GM12874 (cell line): ENCODE results near the gene BATF2.

Experiments
- TF ChIP-seq, protein P1 (sequence below): IDR thresholded peaks from 2 replicates; pipeline ENCODE4 v1.5.1; 2011; ENCODE audit warnings: low read depth, mild to moderate bottlenecking, control low read depth, low read length, moderate library complexity; ENCODE audit not compliant: insufficient read depth

The BATF2 gene

DNA sequence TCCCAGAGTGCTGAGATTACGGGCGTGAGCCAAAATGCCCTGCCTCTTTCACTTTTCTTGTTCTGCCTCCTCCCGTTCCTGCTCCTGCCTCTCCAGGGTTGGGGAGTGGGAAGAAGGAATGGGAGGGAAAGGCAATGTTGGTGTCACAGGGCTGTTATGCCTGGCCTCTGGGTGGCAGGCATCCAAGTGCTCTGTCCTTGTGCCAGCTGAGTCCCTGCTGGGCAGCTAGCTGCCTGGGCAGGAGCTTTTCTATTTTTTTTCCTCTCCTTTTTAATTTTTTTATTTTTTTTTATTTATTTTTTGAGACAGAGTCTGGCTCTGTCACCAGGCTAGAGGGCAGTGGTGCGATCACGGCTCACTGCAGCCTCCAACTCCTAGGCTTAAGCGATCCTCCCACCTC, 40.2 kb upstream of the BATF2 start:
- TF ChIP-seq, protein P1, sequence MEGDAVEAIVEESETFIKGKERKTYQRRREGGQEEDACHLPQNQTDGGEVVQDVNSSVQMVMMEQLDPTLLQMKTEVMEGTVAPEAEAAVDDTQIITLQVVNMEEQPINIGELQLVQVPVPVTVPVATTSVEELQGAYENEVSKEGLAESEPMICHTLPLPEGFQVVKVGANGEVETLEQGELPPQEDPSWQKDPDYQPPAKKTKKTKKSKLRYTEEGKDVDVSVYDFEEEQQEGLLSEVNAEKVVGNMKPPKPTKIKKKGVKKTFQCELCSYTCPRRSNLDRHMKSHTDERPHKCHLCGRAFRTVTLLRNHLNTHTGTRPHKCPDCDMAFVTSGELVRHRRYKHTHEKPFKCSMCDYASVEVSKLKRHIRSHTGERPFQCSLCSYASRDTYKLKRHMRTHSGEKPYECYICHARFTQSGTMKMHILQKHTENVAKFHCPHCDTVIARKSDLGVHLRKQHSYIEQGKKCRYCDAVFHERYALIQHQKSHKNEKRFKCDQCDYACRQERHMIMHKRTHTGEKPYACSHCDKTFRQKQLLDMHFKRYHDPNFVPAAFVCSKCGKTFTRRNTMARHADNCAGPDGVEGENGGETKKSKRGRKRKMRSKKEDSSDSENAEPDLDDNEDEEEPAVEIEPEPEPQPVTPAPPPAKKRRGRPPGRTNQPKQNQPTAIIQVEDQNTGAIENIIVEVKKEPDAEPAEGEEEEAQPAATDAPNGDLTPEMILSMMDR = no peak

- TF ChIP-seq, protein P1 = no peak
Observed at GRCh38 chr11:65035579-65035978, 38.8 kb upstream of the BATF2 start.

DNA sequence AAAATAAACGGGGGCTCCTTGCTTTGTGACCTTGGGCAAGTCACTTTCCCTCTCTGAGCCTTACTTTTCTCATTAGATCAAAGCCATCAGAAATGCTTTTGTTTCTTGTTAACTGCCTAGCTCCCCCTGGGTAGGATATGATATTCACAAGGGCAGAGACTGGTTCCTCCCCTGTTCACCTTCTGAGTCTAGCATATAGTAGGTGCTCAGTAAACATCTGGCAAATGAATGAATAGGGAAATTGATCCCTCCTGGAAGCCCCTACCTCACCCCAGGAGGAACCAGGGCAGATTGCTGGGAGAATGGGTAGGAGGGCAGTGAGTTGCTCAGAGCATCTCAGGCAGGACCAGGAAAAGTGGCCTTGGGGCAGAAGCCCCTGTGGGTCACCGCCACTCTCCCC, 37.7 kb upstream of the BATF2 start:
- TF ChIP-seq, protein P1 = no peak

GRCh38 chr11:65032216-65032615, 35.4 kb upstream of the BATF2 start:
- TF ChIP-seq, protein P1 = no peak

GRCh38 chr11:65027213-65028067, 30.7 kb upstream of the BATF2 start, which contains the start of gene SNX15:
Gene SNX15, plus strand, starts transcription at chr11:65027439. Its CDS starts 99 bp downstream, at chr11:65027538.
- TF ChIP-seq, protein P1 = peak; percentile 29; the same call in 1 of the 2 replicates

DNA sequence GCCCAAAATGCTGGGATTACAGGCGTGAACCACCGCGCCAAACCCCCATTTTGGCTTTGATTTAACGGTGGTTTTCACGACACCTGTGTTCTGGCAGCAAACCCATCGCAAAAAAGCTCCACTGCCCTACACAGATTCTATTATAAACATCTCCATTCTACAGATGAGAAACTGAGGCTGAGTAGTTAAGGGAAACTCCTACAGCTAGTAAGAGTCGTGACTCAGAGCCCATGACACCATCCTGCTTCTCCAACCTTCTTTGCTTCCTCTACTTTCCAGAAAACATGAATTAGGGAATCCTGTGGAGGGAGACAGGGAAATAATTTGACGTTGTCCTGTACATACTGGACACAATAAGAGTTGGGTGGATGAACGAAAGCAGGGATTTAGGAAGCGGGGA, 30.0 kb upstream of the BATF2 start:
- TF ChIP-seq, protein P1 = no peak

DNA sequence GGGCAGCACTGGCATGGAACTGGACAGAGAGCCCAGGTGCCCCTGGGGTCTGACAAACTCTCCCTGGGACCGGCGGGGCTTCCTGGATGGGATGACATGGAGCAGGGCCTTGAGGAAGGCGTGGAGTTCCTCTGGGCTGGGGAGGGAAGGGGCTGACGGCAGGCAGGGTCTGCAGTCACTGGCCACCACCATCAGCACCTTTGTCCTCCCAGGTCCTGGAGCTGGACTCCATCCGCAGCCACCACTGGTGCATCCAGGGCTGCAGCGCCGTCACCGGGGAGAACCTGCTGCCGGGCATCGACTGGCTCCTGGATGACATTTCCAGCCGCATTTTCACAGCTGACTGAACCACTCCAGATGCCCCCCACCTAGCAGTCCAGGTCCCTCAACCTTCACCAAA, 24.7 kb upstream of the BATF2 start:
- TF ChIP-seq, protein P1 = no peak
